Activated T-cell treated with anti-CD3 and anti-CD28 coated beads, Interleukin-2, amount 50 U/mL, for 1 hour (primary cell): ENCODE results near the gene REPIN1.
"Not testable (repeated sequence)": the region's sequence is repeated elsewhere in the genome, so short reads cannot be mapped to it uniquely, and the experiment has no call there.

ENCODE experiments used
- DNase-seq: peaks from one replicate; pipeline ENCODE4 v3.0.0-alpha.2; 2020

REPIN1 gene

DNA sequence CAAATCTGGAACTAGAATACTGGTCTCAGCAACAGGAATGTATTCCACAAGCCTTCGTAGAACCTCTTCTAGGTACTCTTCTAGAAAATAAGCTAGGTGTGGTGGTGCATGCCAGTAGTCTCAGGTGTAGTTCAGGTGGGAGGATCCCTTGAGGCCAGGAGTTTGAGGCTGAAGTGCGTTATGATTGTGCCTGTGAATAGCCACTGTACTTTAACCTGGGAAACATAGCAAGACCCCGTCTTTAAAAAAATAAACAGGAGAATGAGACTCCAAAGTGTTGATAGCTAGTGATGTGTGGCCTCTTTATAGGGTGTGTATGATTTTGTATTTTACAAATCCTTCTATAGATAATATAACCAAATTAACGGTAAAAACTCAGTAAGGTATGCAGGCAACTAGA lies 9.0 kb downstream of the REPIN1 start:
- no peak for DNase-seq

GRCh38 chr7:150378115-150378852 lies 9.7 kb downstream of the REPIN1 start:
- peak; percentile 57 for DNase-seq

- peak; percentile 91 for DNase-seq
Observed at GRCh38 chr7:150378853-150379440, 10.3 kb downstream of the REPIN1 start, which contains the start of gene ZNF775. Gene ZNF775 (plus strand): TSS chr7:150379330. CDS start chr7:150388471, 9,141 bp downstream.

DNA sequence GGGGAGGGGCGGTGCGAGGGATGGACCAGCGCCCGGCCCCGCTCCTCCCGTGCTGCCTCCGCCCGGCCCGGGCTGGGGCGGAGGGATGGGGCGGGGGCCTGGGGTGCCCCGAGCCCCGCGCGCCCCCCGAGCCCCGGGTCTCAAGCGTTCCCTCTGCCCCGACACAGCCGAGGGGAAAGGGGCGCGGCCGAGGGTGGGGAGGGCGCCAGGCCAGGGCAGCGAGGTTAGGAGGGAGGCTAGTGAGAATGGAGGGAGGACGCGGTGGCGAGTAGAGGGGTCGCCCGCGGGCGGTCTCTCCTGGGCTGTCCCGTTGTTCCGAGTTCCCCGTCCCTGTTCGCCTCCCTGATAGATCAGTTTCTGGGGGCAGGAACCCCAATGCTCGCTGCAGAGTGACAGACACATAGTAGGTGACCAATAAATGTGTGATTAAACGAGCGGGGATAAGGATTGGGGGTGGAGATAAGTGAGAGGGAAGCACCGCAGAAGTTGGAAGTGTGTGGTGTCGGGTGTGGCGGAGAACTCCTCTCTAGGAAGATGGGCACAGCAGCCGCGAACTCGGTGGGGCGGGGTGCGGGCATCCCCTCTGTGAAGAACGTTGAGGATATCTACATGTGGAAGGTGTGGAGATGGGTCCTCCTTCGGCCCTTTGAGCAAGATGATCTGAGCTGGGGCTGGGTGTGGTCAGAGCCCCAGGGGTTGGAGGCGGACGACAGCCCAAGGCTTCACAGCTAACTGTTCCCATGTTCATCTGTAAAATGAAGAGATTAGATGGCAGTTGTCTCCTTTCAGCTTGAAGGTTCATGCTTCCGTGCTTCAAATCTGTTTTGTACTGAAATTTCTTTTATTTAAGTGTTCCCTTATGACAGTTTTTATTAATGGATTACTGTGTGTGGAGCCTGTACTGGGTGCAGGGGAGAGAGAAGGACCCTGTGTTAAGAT lies 11.1 kb downstream of the REPIN1 start:
- DNase-seq = no peak

- no peak for DNase-seq
Observed at GRCh38 chr7:150380463-150380862, 11.8 kb downstream of the REPIN1 start.

- DNase-seq = no peak
Observed at GRCh38 chr7:150381096-150381495, 12.5 kb downstream of the REPIN1 start.

- DNase-seq = no peak
Observed at GRCh38 chr7:150381785-150382122, 13.1 kb downstream of the REPIN1 start.

GRCh38 chr7:150382123-150382843 lies 13.7 kb downstream of the REPIN1 start:
- DNase-seq = no peak

DNA sequence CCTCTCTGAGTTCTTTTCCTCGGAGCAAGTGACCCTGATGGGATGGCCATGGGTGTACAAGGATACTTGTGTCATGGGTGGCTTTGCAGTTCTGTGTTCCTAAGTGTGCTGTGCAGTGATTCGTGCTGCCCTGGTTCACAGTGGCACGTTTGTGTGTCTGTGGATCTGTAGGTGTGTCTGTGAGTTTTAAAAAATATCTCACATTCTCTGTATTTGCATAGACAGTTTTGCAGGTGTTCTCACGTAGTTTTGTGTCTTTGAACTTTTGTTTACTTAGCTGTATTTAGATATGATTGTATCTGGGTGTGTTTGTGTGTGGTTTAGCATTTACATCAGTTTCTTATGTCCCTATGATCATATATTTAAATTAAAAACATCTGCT lies 14.2 kb downstream of the REPIN1 start:
- DNase-seq = no peak

- no peak for DNase-seq
Observed at GRCh38 chr7:150383710-150384397, 15.2 kb downstream of the REPIN1 start.

DNA sequence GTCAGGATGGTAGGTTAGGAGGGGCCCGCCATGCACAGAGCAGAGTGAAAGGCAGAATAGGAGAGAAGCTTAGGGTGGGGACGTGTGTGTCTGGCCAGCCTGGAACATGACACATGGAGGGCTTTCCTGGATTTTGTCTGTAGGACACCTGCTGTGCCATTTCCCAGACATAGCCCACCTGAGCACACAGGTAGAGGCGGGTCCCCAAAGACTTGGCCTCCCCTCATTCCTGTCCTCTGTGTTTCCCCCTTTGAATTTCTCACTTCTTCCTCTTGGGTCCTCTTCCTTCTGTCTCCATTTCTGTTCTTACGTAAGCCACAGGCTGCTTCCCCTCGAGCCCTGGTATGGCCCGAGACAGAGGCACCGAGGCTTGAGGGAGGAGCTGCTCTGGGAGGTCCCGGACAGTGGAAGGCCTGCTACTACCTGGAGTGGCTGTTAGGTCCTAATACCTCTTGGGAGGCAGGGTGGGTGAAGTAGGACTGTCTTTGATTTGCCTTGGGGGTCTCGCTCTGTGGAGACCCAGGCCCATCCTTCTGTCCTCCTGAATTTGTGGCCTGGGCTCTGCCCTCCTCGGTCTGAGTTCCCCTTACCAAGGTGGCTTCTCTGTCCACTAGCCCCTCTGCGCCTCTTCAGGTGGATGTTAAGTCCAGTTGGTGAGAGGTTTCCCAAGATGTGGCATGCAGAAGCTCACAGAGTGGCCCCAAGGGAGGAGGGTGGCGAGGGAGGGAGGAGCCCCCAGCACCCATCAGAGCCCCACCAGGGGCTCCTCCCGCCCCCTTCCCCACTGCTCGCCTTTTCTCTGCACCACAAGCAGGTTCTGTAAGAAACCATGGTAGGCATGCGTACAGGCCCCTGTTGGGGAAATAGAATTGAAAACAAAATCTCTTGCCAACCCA lies 16.0 kb downstream of the REPIN1 start:
- no peak for DNase-seq

DNA sequence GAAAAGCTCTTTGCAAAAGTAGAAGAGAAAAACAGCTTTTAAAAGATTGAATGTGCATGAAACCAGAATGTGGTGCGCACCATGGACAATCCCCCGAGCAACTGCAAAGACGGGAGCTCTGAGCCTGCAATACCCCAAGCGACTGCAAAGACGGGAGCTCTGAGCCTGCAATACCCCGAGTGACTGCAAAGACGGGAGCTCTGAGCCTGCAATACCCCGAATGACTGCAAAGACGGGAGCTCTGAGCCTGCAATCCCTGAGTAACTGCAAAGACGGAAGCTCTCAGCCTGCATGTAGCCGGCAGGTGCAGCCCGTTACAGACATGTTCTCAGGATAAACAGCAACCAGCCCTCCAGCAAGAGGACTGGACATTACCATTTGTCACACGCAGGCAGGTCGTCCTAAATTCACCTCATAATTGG lies 16.7 kb downstream of the REPIN1 start:
- DNase-seq = no peak

DNA sequence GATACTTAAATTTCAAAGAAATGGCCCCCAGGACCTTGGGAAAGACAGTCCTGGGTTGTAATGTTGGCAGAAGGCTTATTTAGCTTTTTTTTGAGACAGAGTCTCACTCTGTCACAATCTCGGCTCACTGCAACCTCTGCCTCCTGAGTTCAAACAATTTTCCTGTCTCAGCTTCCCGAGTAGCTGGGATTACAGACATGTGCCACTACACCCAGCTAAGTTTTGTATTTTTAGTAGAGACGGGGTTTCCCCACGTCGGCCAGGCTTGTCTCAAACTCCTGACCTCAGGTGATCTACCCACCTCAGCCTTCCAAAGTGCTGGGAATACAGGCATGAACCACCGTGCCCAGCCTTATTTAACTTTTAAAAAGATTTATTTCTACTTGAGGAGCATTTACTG lies 17.3 kb downstream of the REPIN1 start:
- DNase-seq = not testable (repeated sequence)

DNA sequence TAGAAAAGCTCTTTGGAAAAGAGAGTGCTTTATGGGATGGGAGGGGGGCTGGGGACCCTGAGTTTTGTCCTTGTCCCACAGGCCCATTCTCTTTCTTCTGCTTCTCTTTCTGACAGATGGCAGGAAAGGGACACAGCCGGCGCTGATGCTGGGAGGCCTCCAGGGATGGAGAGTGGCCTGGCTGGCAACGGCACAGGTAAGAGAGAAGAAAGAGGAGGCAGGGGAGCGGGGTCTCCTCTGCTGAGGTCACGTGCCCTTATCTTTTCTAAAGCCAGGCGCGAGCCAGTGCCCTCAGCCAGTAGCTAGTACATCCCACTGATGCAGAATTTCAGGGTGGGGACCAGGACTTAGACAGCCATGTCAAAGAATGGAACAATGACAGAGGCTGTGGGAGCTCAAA lies 19.7 kb downstream of the REPIN1 start:
- DNase-seq = no peak

GRCh38 chr7:150388709-150389531 lies 20.3 kb downstream of the REPIN1 start:
- DNase-seq = no peak

GRCh38 chr7:150389532-150389816 lies 20.9 kb downstream of the REPIN1 start:
- DNase-seq = no peak

- DNase-seq = no peak
Observed at GRCh38 chr7:150390205-150390604, 21.6 kb downstream of the REPIN1 start.

- DNase-seq = no peak
Observed at GRCh38 chr7:150393325-150393724, 24.7 kb downstream of the REPIN1 start.

DNA sequence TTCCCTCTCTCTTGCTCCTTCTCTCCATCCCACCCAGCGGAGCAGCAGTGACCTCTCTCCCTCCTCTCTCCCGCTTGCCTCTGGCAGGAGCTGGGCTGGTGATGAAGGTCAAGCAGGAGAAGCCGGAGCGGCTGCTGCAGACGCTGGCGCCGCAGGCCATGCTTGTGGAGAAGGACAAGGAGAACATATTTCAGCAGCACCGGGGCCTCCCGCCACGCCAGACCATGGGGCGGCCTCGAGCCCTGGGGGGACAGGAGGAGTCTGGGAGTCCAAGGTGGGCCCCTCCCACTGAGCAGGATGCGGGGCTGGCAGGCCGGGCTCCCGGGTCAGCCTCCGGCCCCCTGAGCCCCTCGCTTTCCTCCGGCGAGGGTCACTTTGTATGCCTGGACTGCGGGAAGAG lies 27.8 kb downstream of the REPIN1 start:
- DNase-seq = no peak

GRCh38 chr7:150396851-150397260 lies 28.2 kb downstream of the REPIN1 start:
- no peak for DNase-seq
